ENCODE results near the gene NPPA.

- no peak for TF ChIP-seq CEBPB (IDR thresholded peaks at IDR 0.05; ENCODE audit: borderline replicate concordance in 1 of 2, low read depth in 2 of 2, low read length in 2 of 2)
- no peak for TF ChIP-seq POLR2AphosphoS5 (IDR thresholded peaks at IDR 0.05; ENCODE audit: low read length)
- TF ChIP-seq EP300 (IDR thresholded peaks at IDR 0.05; ENCODE audit: borderline replicate concordance in 1 of 2, control insufficient read depth in 1 of 2, low read depth in 2 of 2, low read length in 2 of 2), result no peak
- TF ChIP-seq CTCF (IDR thresholded peaks at IDR 0.05 in 2 of 3, conservative IDR thresholded peaks at IDR 0.05 in 1 of 3; ENCODE audit: control insufficient read depth in 2 of 3, extremely low read depth in 1 of 3, insufficient read depth in 1 of 3, low read depth in 3 of 3, low read length in 3 of 3), result no peak
- TF ChIP-seq POLR2AphosphoS2 (IDR thresholded peaks at IDR 0.05; ENCODE audit: low read depth, low read length), result no peak
- TF ChIP-seq E2F4 (IDR thresholded peaks at IDR 0.05; ENCODE audit: low read depth, low read length), result no peak
- TF ChIP-seq CUX1 (IDR thresholded peaks at IDR 0.05; ENCODE audit: insufficient replicate concordance, low read depth, low read length), result no peak
- no peak for TF ChIP-seq MTA3 (IDR thresholded peaks at IDR 0.05; ENCODE audit: borderline replicate concordance, low read length)
- no peak for TF ChIP-seq REST (IDR thresholded peaks at IDR 0.05; ENCODE audit: low read depth, low read length)
- no peak for TF ChIP-seq MAX (IDR thresholded peaks at IDR 0.05; ENCODE audit: low read depth, low read length)
- 0 out of 2 replicates have a peak, but pooled peaks have one; percentile 18 for TF ChIP-seq POLR2A (IDR thresholded peaks at IDR 0.05; ENCODE audit: low read depth, low read length)
Observed at GRCh38 chr1:11823366-11824137, 24.0 kb downstream of the NPPA start.

All from GM12878 (cell line).